H9 (cell line): ENCODE data around the gene NKX1-1. TPM values are rescaled to one million over a fixed set of nuclear protein-coding genes. Genes with fewer than 3 reads are reported as not detected.

Experiments
- DNase-seq: peaks from one replicate; pipeline ENCODE4 v3.0.0-alpha.2; 2017
- H2AFZ ChIP-seq: one replicate; pipeline ENCODE4 v1.6.1; 2013; ENCODE audit warnings: mild to moderate bottlenecking, low read length, control low read depth, moderate library complexity
- H2AK5ac ChIP-seq: 2 replicates; pipeline ENCODE4 v1.6.1; 2013; ENCODE audit warnings: low read length, control low read depth, mixed read lengths; ENCODE audit not compliant: insufficient read length
- H2BK120ac ChIP-seq: one replicate; pipeline ENCODE4 v1.6.1; 2013; ENCODE audit warnings: low read depth, mild to moderate bottlenecking, low read length, control low read depth, inconsistent platforms; ENCODE audit not compliant: poor library complexity, severe bottlenecking
- H2BK12ac ChIP-seq: 2 replicates; pipeline ENCODE4 v1.6.1; 2013; ENCODE audit warnings: low read length, control low read depth, mixed read lengths, low read depth; ENCODE audit not compliant: insufficient read length
- H2BK15ac ChIP-seq: 2 replicates; pipeline ENCODE4 v1.6.1; 2013; ENCODE audit warnings: low read depth, low read length, control low read depth
- H2BK20ac ChIP-seq: one replicate; pipeline ENCODE4 v1.6.1; 2013; ENCODE audit warnings: low read depth, mild to moderate bottlenecking, low read length, control low read depth, inconsistent platforms; ENCODE audit not compliant: poor library complexity, severe bottlenecking
- H2BK5ac ChIP-seq: 2 replicates; pipeline ENCODE4 v1.6.1; 2013; ENCODE audit warnings: low read length, control low read depth, mixed read lengths; ENCODE audit not compliant: insufficient read length
- H3K14ac ChIP-seq: 2 replicates; pipeline ENCODE4 v1.6.1; 2013; ENCODE audit warnings: low read length, control low read depth; ENCODE audit not compliant: insufficient read depth
- H3K18ac ChIP-seq: 2 replicates; pipeline ENCODE4 v1.6.1; 2013; ENCODE audit warnings: low read depth, mild to moderate bottlenecking, mixed read lengths, low read length, control low read depth; ENCODE audit not compliant: insufficient read length
- H3K23ac ChIP-seq: 2 replicates; pipeline ENCODE4 v1.6.1; 2013; ENCODE audit warnings: low read length, control low read depth, mixed read lengths, low read depth; ENCODE audit not compliant: insufficient read length
- H3K23me2 ChIP-seq: 2 replicates; pipeline ENCODE4 v1.6.1; 2013; ENCODE audit warnings: low read depth, mild to moderate bottlenecking, mixed read lengths, low read length, control low read depth; ENCODE audit not compliant: insufficient read length, poor library complexity, severe bottlenecking
- H3K27ac ChIP-seq: 2 replicates; pipeline ENCODE4 v1.5.1; 2013; ENCODE audit warnings: low read length, control low read depth, mixed read lengths, low read depth; ENCODE audit not compliant: insufficient read length
- H3K27me3 ChIP-seq: 2 replicates; pipeline ENCODE4 v1.6.1; 2013; ENCODE audit warnings: low read length, control low read depth, inconsistent platforms; ENCODE audit not compliant: insufficient read depth
- H3K4ac ChIP-seq: 2 replicates; pipeline ENCODE4 v1.6.1; 2013; ENCODE audit warnings: low read depth, mild to moderate bottlenecking, control low read depth, inconsistent platforms, low read length, moderate library complexity
- H3K4me1 ChIP-seq: 2 replicates; pipeline ENCODE4 v1.6.1; 2013; ENCODE audit warnings: low read length, control low read depth, inconsistent platforms; ENCODE audit not compliant: insufficient read depth
- H3K4me2 ChIP-seq: 2 replicates; pipeline ENCODE4 v1.6.1; 2013; ENCODE audit warnings: low read length, control low read depth, mixed read lengths; ENCODE audit not compliant: insufficient read length, insufficient read depth
- H3K56ac ChIP-seq: 2 replicates; pipeline ENCODE4 v1.6.1; 2013; ENCODE audit warnings: low read depth, mild to moderate bottlenecking, mixed read lengths, low read length, control low read depth; ENCODE audit not compliant: insufficient read length
- H3K79me1 ChIP-seq: 2 replicates; pipeline ENCODE4 v1.6.1; 2013; ENCODE audit warnings: low read depth, mild to moderate bottlenecking, moderate library complexity, low read length, control low read depth, inconsistent platforms; ENCODE audit not compliant: insufficient read depth, poor library complexity, severe bottlenecking
- H3K79me2 ChIP-seq: 2 replicates; pipeline ENCODE4 v1.6.1; 2013; ENCODE audit warnings: low read length, control low read depth, inconsistent platforms; ENCODE audit not compliant: insufficient read depth
- H3K9ac ChIP-seq: 2 replicates; pipeline ENCODE4 v1.6.1; 2013; ENCODE audit warnings: low read length, control low read depth, mixed read lengths; ENCODE audit not compliant: insufficient read length; ENCODE audit errors: extremely low read depth
- H3K9me3 ChIP-seq: one replicate; pipeline ENCODE4 v1.6.1; 2013; ENCODE audit warnings: low read depth, low read length, inconsistent platforms; ENCODE audit not compliant: control insufficient read depth
- H3T11ph ChIP-seq: one replicate; pipeline ENCODE4 v1.6.1; 2013; ENCODE audit warnings: mild to moderate bottlenecking, low read length, control low read depth, inconsistent platforms
- H4K20me1 ChIP-seq: one replicate; pipeline ENCODE4 v1.6.1; 2013; ENCODE audit not compliant: control insufficient read depth, insufficient read length, insufficient read depth
- H4K5ac ChIP-seq: 2 replicates; pipeline ENCODE4 v1.6.1; 2013; ENCODE audit warnings: low read depth, mild to moderate bottlenecking, mixed read lengths, low read length, control low read depth; ENCODE audit not compliant: insufficient read length
- H4K8ac ChIP-seq: replicated peaks from 2 replicates; pipeline ENCODE4 v1.6.1; 2013; ENCODE audit warnings: low read length, control low read depth, mixed read lengths, low read depth; ENCODE audit not compliant: insufficient read length
- H4K91ac ChIP-seq: 2 replicates; pipeline ENCODE4 v1.6.1; 2013; ENCODE audit warnings: low read depth, mild to moderate bottlenecking, moderate library complexity, mixed read lengths, low read length, control low read depth; ENCODE audit not compliant: insufficient read length
- H3K27ac Mint-ChIP-seq, 3 experiments: 2 replicates in 2 of 3; 3 replicates in 1 of 3; pipeline ENCODE4 v1.8.0; 2020 to 2021; ENCODE audit warnings: mixed read lengths in 3 of 3, mild to moderate bottlenecking in 1 of 3, moderate library complexity in 1 of 3
- H3K27me3 Mint-ChIP-seq: 2 replicates; pipeline ENCODE4 v1.8.0; 2021; ENCODE audit warnings: low read depth, mild to moderate bottlenecking, moderate library complexity, mixed read lengths
- H3K36me3 Mint-ChIP-seq, 3 experiments: 2 replicates in 2 of 3; 3 replicates in 1 of 3; pipeline ENCODE4 v1.8.0; 2020 to 2021; ENCODE audit warnings: low read depth in 3 of 3, mixed read lengths in 3 of 3; ENCODE audit not compliant: insufficient read depth in 1 of 3
- H3K4me1 Mint-ChIP-seq, 2 experiments: 2 replicates each; pipeline ENCODE4 v1.8.0; 2020; ENCODE audit warnings: mixed read lengths in 2 of 2
- H3K4me3 Mint-ChIP-seq, 2 experiments: 2 replicates in 1 of 2; 3 replicates in 1 of 2; pipeline ENCODE4 v1.8.0; 2020 to 2021; ENCODE audit warnings: mild to moderate bottlenecking in 2 of 2, mixed read lengths in 2 of 2, moderate library complexity in 1 of 2
- H3K9me3 Mint-ChIP-seq, 2 experiments: 2 replicates in 1 of 2; 3 replicates in 1 of 2; pipeline ENCODE4 v1.8.0; 2020; ENCODE audit warnings: mild to moderate bottlenecking in 2 of 2, mixed read lengths in 2 of 2, moderate library complexity in 1 of 2
- CTCF ChIP-seq: fragments of 200-600 bp; sonication (generic); conservative IDR thresholded peaks from 3 replicates; pipeline ENCODE4 v1.8.0; 2021; ENCODE audit warnings: antibody characterized with exemption, mild to moderate bottlenecking
- WGBS: extraction: QIAGEN DNeasy Blood & Tissue Kit; methylation state at CpG from one replicate; pipeline ENCODE4 v1.1.7; 2013; ENCODE audit warnings: missing lambda C conversion rate, low lambda C conversion rate, mixed read lengths; ENCODE audit not compliant: insufficient read length; ENCODE audit errors: extremely low coverage; 5-methylcytosine and 5-hydroxymethylcytosine counted together
- total RNA-seq: library from RNA; stranded (reverse); gene quantifications from 2 replicates; pipeline ENCODE4 v1.2.1, GENCODE V29; 2021

NKX1-1 gene
- total RNA-seq, 1 experiment from 2014 or later, result not detected

DNA sequence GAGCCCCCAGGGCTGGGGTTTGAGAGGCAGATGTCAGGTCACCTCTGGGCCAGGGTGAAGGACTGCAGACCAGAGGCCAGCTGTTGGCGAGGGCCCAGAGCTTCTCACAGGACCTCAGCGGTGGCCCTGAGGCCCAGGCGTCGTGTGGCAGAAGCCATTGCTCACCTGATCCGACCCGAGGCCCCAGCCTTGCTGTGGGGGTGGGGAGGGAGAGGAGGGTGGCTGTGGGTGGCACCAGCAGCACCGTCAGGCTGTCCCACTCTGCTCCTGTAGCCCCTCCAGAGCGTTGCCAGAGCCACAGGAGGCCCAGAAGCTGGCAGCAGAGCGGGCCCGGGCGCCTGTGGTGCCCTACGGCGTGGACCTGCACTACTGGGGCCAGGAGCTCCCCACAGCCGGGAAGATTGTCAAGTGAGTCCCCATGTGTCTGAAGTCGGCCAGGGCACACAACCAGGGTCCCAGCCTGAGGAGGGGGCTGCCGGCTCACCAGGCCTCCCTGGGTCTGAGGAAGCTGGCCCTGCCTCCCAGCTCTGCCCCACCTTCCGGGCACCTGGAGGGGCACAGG lies 30.4 kb downstream of the NKX1-1 start:
- DNase-seq, result no peak
- Histone ChIP-seq H3T11ph (no peak overlapping the region), H2BK20ac (no peak overlapping the region), H4K91ac (no peak overlapping the region), H3K9ac (no peak overlapping the region), H2BK120ac (no peak overlapping the region), H4K8ac (no peak overlapping the region), H3K14ac (no peak overlapping the region), H3K79me2 (no peaks in the 10 kb centered on the region), H2AK5ac (no peak overlapping the region), H3K4me1 (no peaks in the 10 kb centered on the region), H3K23ac (no peak overlapping the region), H4K20me1 (peaks cover 3% of the 10 kb centered on the region), H2BK15ac (no peak overlapping the region), H3K79me1 (no peaks in the 10 kb centered on the region), H2BK12ac (no peak overlapping the region), H4K5ac (no peak overlapping the region), H2BK5ac (no peak overlapping the region), H3K27ac (no peak overlapping the region), H3K9me3 (no peaks in the 10 kb centered on the region), H3K18ac (no peak overlapping the region), H3K4ac (no peak overlapping the region), H3K4me2 (no peak overlapping the region), H2AFZ (no peak overlapping the region), H3K23me2 (no peaks in the 10 kb centered on the region), H3K56ac (no peak overlapping the region), H3K27me3 (no peaks in the 10 kb centered on the region)
- Mint-ChIP-seq H3K9me3 (no peaks in the 10 kb centered on the region), H3K4me1 (no peaks in the 10 kb centered on the region), H3K27ac (no peak overlapping the region), H3K27me3 (no peaks in the 10 kb centered on the region), H3K4me3 (no peak overlapping the region), H3K36me3 (peaks cover 2 to 13% (median 10%) of the 10 kb centered on the region in 3 experiments; a peak in 5 of 7 replicates)
- TF ChIP-seq CTCF, result no peak
- WGBS, result no CpG with 5 or more reads among the region's 17 CpGs
